GM12873 (cell line): Measurements from ENCODE around the gene SH2D7.

ENCODE experiments used
- TF ChIP-seq, protein P1 (sequence below): IDR thresholded peaks from 2 replicates; pipeline ENCODE4 v1.5.1; 2012; ENCODE audit warnings: low read depth, mild to moderate bottlenecking, moderate library complexity, low read length, control low read depth; ENCODE audit not compliant: insufficient read depth; ENCODE audit errors: missing control alignments

Gene SH2D7

DNA sequence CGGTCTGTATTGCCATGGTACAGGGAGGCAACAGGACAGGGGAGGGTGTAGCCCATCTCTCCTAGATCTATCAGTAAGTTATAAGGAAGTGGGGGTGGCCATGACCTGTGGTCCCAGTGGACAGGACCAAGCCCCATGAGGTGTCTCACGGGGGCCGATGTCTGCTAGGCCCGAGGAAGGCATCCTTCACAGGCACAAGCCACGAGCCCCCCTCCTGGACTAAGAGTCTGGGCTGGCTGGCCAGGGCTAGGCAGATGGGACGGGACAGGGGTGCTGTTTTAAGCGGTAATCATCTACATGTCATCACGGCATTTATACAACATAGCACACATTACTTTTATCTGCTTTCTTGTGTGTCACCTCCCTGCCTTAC is 12.3 kb upstream of the SH2D7 start:
- TF ChIP-seq, protein P1, sequence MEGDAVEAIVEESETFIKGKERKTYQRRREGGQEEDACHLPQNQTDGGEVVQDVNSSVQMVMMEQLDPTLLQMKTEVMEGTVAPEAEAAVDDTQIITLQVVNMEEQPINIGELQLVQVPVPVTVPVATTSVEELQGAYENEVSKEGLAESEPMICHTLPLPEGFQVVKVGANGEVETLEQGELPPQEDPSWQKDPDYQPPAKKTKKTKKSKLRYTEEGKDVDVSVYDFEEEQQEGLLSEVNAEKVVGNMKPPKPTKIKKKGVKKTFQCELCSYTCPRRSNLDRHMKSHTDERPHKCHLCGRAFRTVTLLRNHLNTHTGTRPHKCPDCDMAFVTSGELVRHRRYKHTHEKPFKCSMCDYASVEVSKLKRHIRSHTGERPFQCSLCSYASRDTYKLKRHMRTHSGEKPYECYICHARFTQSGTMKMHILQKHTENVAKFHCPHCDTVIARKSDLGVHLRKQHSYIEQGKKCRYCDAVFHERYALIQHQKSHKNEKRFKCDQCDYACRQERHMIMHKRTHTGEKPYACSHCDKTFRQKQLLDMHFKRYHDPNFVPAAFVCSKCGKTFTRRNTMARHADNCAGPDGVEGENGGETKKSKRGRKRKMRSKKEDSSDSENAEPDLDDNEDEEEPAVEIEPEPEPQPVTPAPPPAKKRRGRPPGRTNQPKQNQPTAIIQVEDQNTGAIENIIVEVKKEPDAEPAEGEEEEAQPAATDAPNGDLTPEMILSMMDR, result no peak

DNA sequence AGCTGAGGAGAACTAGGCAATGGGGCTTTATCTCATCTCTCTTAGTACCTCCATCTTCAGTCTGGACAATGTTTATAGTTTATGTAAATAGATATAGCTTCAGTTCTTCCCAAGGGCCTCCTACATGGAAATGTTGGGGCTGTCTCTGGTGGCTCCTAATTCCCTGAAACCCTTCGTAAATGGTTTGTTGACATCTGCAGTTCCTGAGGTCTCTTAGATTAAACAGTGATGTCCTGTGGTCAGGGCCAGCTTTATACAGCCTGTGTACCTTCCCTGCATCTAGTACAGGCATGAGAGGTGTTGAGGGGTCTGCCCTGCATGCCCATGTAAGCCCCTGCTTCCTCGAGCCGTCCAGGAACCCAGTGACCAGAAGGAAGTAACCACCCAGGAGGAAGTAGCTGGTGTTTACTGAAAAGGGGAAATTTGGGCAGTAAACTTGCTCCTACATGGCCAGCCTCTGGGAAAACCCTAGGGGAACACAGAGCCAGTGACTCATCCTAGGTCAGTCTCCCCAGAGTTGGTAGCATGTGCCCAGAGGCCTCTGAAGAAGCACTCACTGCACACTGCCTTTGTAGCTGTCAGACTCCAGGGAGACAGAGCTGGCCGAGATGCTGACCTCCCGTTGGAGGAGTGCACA is 10.1 kb upstream of the SH2D7 start:
- TF ChIP-seq, protein P1, result no peak

DNA sequence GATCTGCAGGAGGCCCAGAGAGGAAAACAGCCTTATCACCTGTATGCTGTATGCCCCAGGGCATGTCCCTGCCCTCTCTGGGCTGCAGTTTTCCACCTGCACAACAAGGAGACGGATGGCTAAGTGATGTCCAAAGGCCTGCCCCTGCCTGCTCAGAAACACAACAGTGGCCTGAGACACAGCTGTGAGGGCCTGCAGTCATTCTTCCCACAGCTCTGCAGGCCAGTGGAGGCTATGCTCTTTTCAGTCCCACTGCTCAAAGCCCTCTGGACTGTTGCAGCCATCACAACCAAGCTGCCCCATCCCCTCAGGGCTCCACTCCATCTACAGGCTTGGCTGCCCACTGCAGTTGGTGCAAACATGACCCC is 9.6 kb upstream of the SH2D7 start:
- TF ChIP-seq, protein P1, result no peak

DNA sequence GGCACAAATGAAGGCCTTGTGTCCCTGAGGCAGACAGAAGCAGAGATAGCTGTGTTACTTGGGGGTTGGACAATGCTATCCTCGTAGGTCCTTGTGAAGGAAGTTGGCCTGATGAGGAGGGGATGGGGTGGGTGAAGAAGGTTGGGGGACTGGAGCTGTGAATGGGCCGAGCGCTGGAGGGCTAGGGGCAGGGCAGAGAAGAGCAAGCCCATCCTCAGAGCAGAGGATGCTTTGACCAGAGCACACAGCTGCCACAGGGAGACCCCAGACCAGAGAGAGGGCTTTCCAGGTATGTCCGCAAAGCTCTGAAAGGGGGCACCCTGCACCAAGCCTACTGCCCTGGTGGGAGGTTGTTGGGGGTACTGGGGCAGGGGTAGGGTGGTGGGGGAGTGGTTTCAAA is 9.2 kb upstream of the SH2D7 start:
- TF ChIP-seq, protein P1, result no peak

DNA sequence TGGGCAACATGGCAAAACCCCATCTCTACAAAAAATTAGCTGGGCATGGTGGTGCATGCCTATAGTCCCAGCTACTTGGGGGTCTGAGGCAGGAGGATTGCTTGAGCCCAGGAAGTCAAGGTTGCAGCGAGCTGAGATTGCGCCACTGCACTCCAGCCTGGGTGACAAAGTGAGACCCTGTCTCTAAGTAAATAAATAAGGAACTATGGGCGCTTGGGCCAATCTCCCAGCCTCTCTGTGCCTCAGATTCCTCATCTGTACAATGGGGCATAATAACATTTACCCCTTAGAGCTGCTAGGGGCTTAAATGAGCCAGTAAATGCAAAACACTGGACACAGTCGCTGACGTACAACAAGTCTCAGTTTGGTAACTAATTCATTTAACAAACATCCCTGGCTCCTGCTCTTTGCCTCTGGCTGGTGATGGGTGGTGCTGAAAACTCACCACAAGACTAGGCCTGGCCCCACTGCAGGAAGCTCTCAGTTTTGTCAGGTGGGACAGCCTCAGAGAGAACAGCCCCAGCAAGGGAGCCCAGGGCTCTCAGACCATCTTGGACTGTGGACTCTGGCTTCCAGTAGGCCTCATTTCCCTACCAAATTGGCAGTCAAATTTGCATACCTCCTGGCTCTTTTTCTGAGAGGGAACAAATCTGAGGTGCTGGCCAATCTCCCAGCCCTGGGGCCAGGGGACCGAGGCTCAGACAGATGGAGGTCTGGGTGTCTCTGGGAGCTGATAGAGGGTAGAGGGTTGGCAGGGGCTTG is 8.5 kb upstream of the SH2D7 start:
- TF ChIP-seq, protein P1, result no peak

DNA sequence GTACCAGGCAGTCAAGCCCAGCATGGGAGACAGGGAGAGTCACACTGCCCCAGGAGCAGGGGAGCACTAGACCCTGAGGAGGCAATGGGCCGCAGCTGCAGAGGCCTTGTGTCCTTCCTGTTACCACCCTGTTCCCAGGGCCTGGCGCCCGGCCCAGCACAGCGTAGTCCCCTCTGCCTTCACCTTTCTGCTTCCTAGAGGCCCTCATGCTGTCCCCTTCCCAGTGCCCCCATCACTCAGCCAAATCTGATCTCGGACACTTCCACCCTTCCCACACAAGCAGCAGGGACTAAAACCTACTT is 8.0 kb upstream of the SH2D7 start:
- TF ChIP-seq, protein P1, result no peak

DNA sequence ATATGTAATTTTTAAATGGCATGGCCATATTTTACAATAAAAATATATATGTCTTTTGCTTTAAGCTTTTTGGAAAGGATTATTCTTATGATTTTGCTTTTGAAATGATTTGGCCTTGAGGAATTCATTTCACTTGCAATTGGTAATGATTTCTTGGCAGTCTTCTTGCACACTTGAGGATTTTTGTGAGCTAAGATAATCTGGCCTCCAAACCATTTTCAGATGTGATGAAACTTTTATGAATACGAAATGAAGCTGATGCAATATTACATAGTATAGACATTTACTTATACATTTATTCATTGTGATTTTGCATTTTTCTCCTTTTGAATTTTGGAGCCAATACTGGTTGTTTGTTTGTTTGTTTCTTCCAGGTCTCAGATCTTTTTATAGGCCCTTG is 6.4 kb upstream of the SH2D7 start:
- TF ChIP-seq, protein P1, result no peak
